GM12878 (cell line): ENCODE data around the gene RPS2.

Experiments used
- CREB1 ChIP-seq: IDR thresholded peaks from 2 replicates; pipeline ENCODE4 v1.6.1; 2012; ENCODE audit warnings: low read depth, mild to moderate bottlenecking, inconsistent platforms
- ELK1 ChIP-seq: IDR thresholded peaks from 2 replicates; pipeline ENCODE4 v1.6.1; 2012; ENCODE audit warnings: low read depth, low read length, improper control_type of control experiment
- GATAD2B ChIP-seq: fragments of 450-650 bp; conservative IDR thresholded peaks from 2 replicates; pipeline ENCODE4 v1.6.1; 2017; ENCODE audit warnings: low read depth, mild to moderate bottlenecking, moderate library complexity
- MXI1 ChIP-seq: fragments of 150-350 bp; IDR thresholded peaks from 2 replicates; pipeline ENCODE4 v1.6.1; 2011; ENCODE audit warnings: low read depth, mild to moderate bottlenecking, inconsistent platforms, low read length, improper control_type of control experiment
- TARDBP ChIP-seq: IDR thresholded peaks from 2 replicates; pipeline ENCODE4 v1.6.1; 2016; ENCODE audit warnings: borderline replicate concordance
- TCF7 ChIP-seq: IDR thresholded peaks from 2 replicates; pipeline ENCODE4 v1.6.1; 2014; ENCODE audit warnings: antibody characterized with exemption, borderline replicate concordance
- ZBTB33 ChIP-seq: fragments of 450-650 bp; IDR thresholded peaks from 2 replicates; pipeline ENCODE4 v1.6.1; 2017; ENCODE audit warnings: mild to moderate bottlenecking

GRCh38 chr16:1942810-1943726 lies 21.6 kb downstream of the RPS2 start, which contains the start of gene MSRB1:
- no peak for TF ChIP-seq ZBTB33
- TF ChIP-seq MXI1 = no peak; the same call in 1 of the 2 replicates
- no peak for TF ChIP-seq ELK1
- peak; percentile 64 for TF ChIP-seq GATAD2B
- TF ChIP-seq TARDBP = no peak
- TF ChIP-seq TCF7 = no peak
- TF ChIP-seq CREB1 = peak; percentile 34; the same call in 1 of the 2 replicates
